PC-3 (cell line): ENCODE results near the gene LPIN1. TPM values are rescaled to one million over a fixed set of nuclear protein-coding genes. Genes with fewer than 3 reads are reported as not detected.

Experiments
- ATAC-seq: fragments of 200-7000 bp; cut with Tn5 transposase; 2 replicates; pipeline ENCODE4 v1.9.1; 2020; ENCODE audit warnings: mild to moderate bottlenecking, moderate library complexity
- BruUV-seq: library from RNA; stranded (reverse); fragments of 400-500 nt; replicated peaks from 2 replicates; lab custom pipeline; 2021; lab: Mats Ljungman, UMichigan
- CTCF ChIA-PET: fragments of 300-600 bp; sonication (Branson Sonifier 250); formaldehyde crosslinking; loops from one replicate; lab custom pipeline; 2022; ENCODE audit warnings: antibody characterized with exemption; lab: Charles Lee
- POLR2A ChIA-PET: fragments of 300-600 bp; sonication (Branson Sonifier 250); formaldehyde crosslinking; loops from one replicate; lab custom pipeline; 2022; ENCODE audit warnings: antibody characterized with exemption; ENCODE audit not compliant: unreplicated experiment; lab: Charles Lee
- DNase-seq: peaks from one replicate; pipeline ENCODE4 v3.0.0-alpha.2; 2015
- H2AFZ ChIP-seq: fragments of 300-600 bp; sonication (generic); 2 replicates; pipeline ENCODE4 v1.6.0; 2016; ENCODE audit warnings: antibody characterized with exemption, low read length
- H3F3A ChIP-seq: fragments of 300-600 bp; sonication (generic); one replicate; pipeline ENCODE4 v1.6.0; 2017; ENCODE audit warnings: antibody characterized with exemption, low read length, control low read depth, mild to moderate bottlenecking; ENCODE audit not compliant: unreplicated experiment
- H3K27ac ChIP-seq: fragments of 300-600 bp; sonication (generic); 2 replicates; pipeline ENCODE4 v1.5.1; 2016; ENCODE audit warnings: mild to moderate bottlenecking, low read length
- H3K27me3 ChIP-seq: fragments of 300-600 bp; sonication (generic); 2 replicates; pipeline ENCODE4 v1.6.1; 2016; ENCODE audit warnings: low read length, mixed read lengths
- H3K36me3 ChIP-seq: fragments of 300-600 bp; sonication (generic); 2 replicates; pipeline ENCODE4 v1.6.1; 2016; ENCODE audit warnings: low read depth, mixed run types, low read length, mixed read lengths
- H3K4me1 ChIP-seq: fragments of 300-600 bp; sonication (generic); 2 replicates; pipeline ENCODE4 v1.5.1; 2016; ENCODE audit warnings: low read length; ENCODE audit not compliant: insufficient read depth
- H3K4me2 ChIP-seq: fragments of 300-600 bp; sonication (generic); 2 replicates; pipeline ENCODE4 v1.6.0; 2016; ENCODE audit warnings: low read length
- H3K4me3 ChIP-seq: fragments of 300-600 bp; sonication (generic); 2 replicates; pipeline ENCODE4 v1.5.1; 2016; ENCODE audit warnings: mild to moderate bottlenecking, low read length, mixed read lengths
- H3K79me2 ChIP-seq: fragments of 300-600 bp; sonication (generic); 2 replicates; pipeline ENCODE4 v1.6.1; 2017; ENCODE audit warnings: low read length, mixed read lengths
- H3K9ac ChIP-seq: fragments of 300-600 bp; sonication (generic); 2 replicates; pipeline ENCODE4 v1.6.0; 2016; ENCODE audit warnings: mild to moderate bottlenecking, low read length
- H3K9me2 ChIP-seq: fragments of 300-600 bp; sonication (generic); replicated peaks from 2 replicates; pipeline ENCODE4 v1.6.1; 2016; ENCODE audit warnings: mixed run types, low read length, mixed read lengths
- H3K9me3 ChIP-seq: fragments of 300-600 bp; sonication (generic); 2 replicates; pipeline ENCODE4 v1.6.1; 2016; ENCODE audit warnings: low read length, mixed read lengths
- H4K20me1 ChIP-seq: fragments of 300-600 bp; sonication (generic); 2 replicates; pipeline ENCODE4 v1.6.1; 2016; ENCODE audit warnings: low read length, mixed read lengths
- CTCF ChIP-seq: fragments of 300-600 bp; sonication (generic); conservative IDR thresholded peaks from 2 replicates; pipeline ENCODE4 v1.5.1; 2017; ENCODE audit warnings: antibody characterized with exemption, low read depth, mild to moderate bottlenecking, low read length
- EZH2 ChIP-seq: fragments of 300-600 bp; sonication (generic); IDR thresholded peaks from one replicate; pipeline ENCODE4 v1.6.1; 2017; ENCODE audit warnings: antibody characterized with exemption, mild to moderate bottlenecking, low read length; ENCODE audit not compliant: unreplicated experiment
- EZH2phosphoT487 ChIP-seq: fragments of 300-600 bp; sonication (generic); IDR thresholded peaks from 2 replicates; pipeline ENCODE4 v1.6.1; 2018; ENCODE audit warnings: mild to moderate bottlenecking, antibody characterized with exemption, low read length, borderline replicate concordance
- intact Hi-C: fragments of 100-400 bp; cut with micrococcal nuclease; formaldehyde crosslinking; loops from 2 replicates; pipeline ENCODE4 v1.9.0; 2023
- total RNA-seq: library from RNA; depleted of rRNA; stranded (reverse); fragments of >200 nt; gene quantifications from 2 replicates; pipeline ENCODE4 v1.2.3, GENCODE V29; 2014

Gene LPIN1
- total RNA-seq, 1 experiment from 2014 or later = 40.9 TPM

GRCh38 chr2:11769516-11769915, 23.1 kb downstream of the LPIN1 start:
- BruUV-seq = no TSS peak
- Histone ChIP-seq H3K4me2 (no peak overlapping the region), H3K9ac (no peak overlapping the region), H3K4me3 (no peak overlapping the region), H3K27me3 (no peaks in the 10 kb centered on the region), H3K4me1 (no peaks in the 10 kb centered on the region), H3K9me2 (no peaks in the 10 kb centered on the region), H3F3A (no peaks in the 10 kb centered on the region), H3K9me3 (no peaks in the 10 kb centered on the region), H3K79me2 (0 out of 2 replicates have a peak, but pooled peaks cover 7% of the 10 kb centered on the region), H3K27ac (no peak overlapping the region), H2AFZ (no peak overlapping the region), H3K36me3 (peaks cover 66% of the 10 kb centered on the region), H4K20me1 (no peaks in the 10 kb centered on the region)
- POLR2A ChIA-PET = no interaction called here
- ATAC-seq (no peak), DNase-seq (no peak)
- TF ChIP-seq EZH2phosphoT487 (no peak), EZH2 (no peak), CTCF (no peak)
- intact Hi-C loops = no loop called here
- CTCF ChIA-PET = no interaction called here

GRCh38 chr2:11770531-11771188, 24.2 kb downstream of the LPIN1 start:
- Histone ChIP-seq H3K9me3 (no peaks in the 10 kb centered on the region), H3K9me2 (no peaks in the 10 kb centered on the region), H3K79me2 (no peaks in the 10 kb centered on the region), H3F3A (no peaks in the 10 kb centered on the region), H3K27me3 (no peaks in the 10 kb centered on the region), H3K9ac (no peak overlapping the region), H3K36me3 (peaks cover 67% of the 10 kb centered on the region), H2AFZ (no peak overlapping the region), H3K4me2 (no peak overlapping the region), H3K4me3 (no peak overlapping the region), H3K4me1 (peaks cover 4% of the 10 kb centered on the region; the same call in 1 of the 2 replicates), H3K27ac (no peak overlapping the region), H4K20me1 (no peaks in the 10 kb centered on the region)
- BruUV-seq = no TSS peak
- no peak for DNase-seq
- CTCF ChIA-PET = no interaction called here
- no peak for TF ChIP-seq EZH2phosphoT487
- TF ChIP-seq CTCF = no peak
- TF ChIP-seq EZH2 = no peak
- no peak for ATAC-seq
- intact Hi-C loops = no loop called here
- POLR2A ChIA-PET = no interaction called here

- no peak for ATAC-seq
- Histone ChIP-seq H3K4me1 (peaks cover 4% of the 10 kb centered on the region; the same call in 1 of the 2 replicates), H3K9ac (no peak overlapping the region), H3K36me3 (peaks cover 56% of the 10 kb centered on the region), H3K9me3 (no peaks in the 10 kb centered on the region), H3K27me3 (no peaks in the 10 kb centered on the region), H3K27ac (no peak overlapping the region), H4K20me1 (no peaks in the 10 kb centered on the region), H3K9me2 (no peaks in the 10 kb centered on the region), H3K4me3 (no peak overlapping the region), H2AFZ (no peak overlapping the region), H3K4me2 (no peak overlapping the region), H3F3A (no peaks in the 10 kb centered on the region), H3K79me2 (no peaks in the 10 kb centered on the region)
- DNase-seq = no peak
- ChIA-PET CTCF (no interaction called here), POLR2A (interaction anchor here (0.6 kb wide), 1 partner anchor 11 kb away, joined by 3 read pairs; no protein-coding TSS in a partner anchor)
- intact Hi-C loops = no loop called here
- no TSS peak for BruUV-seq
- no peak for TF ChIP-seq EZH2phosphoT487
- no peak for TF ChIP-seq EZH2
- no peak for TF ChIP-seq CTCF
These were observed 25.7 kb downstream of the LPIN1 start for GRCh38 chr2:11771971-11772615.
